Endothelial cell of umbilical vein (primary cell): ENCODE data around the gene CCDC88B. TPM values are rescaled to one million over a fixed set of nuclear protein-coding genes. Genes with fewer than 3 reads are reported as not detected.

Experiments
- BruUV-seq: library from RNA; stranded (reverse); fragments of 400-500 nt; replicated peaks from 2 replicates; lab custom pipeline; 2021; lab: Mats Ljungman, UMichigan
- CTCF ChIA-PET: fragments of 300-600, 350-600 bp; sonication (Branson Sonifier 250); formaldehyde crosslinking; loops from one replicate; lab custom pipeline; 2021; ENCODE audit warnings: antibody characterized with exemption, inconsistent platforms; lab: Charles Lee
- POLR2A ChIA-PET: fragments of 300-600, 350-600 bp; sonication (Branson Sonifier 250); formaldehyde crosslinking; loops from one replicate; lab custom pipeline; 2021; ENCODE audit warnings: antibody characterized with exemption, inconsistent platforms; lab: Charles Lee
- DNase-seq: peaks from one replicate; pipeline ENCODE4 v3.0.0-alpha.2; 2011; ENCODE audit warnings: low read depth, low spot score
- FAIRE-seq: peaks from 2 replicates; lab custom pipeline; 2011; peaks lifted over from hg19 to GRCh38; lab: Jason Lieb, UNC
- H2AFZ ChIP-seq: 2 replicates; pipeline ENCODE4 v1.6.0; 2012; ENCODE audit warnings: low read depth, low read length, control low read depth, inconsistent platforms
- H3K27ac ChIP-seq: 2 replicates; pipeline ENCODE4 v1.5.1; 2011; ENCODE audit warnings: low read depth, mild to moderate bottlenecking, control low read depth, low read length, moderate library complexity; ENCODE audit not compliant: insufficient read depth
- H3K27me3 ChIP-seq, 2 experiments: 2 replicates each; pipeline versions ENCODE4 v1.6.0 to v1.6.1; 2011; ENCODE audit warnings: low read length in 2 of 2, mixed read lengths in 1 of 2; ENCODE audit not compliant: control insufficient read depth in 2 of 2, insufficient read depth in 2 of 2
- H3K36me3 ChIP-seq, 2 experiments: 2 replicates in 1 of 2; 3 replicates in 1 of 2; pipeline ENCODE4 v1.5.1; 2011; ENCODE audit warnings: low read length in 2 of 2, mild to moderate bottlenecking in 1 of 2, moderate library complexity in 1 of 2; ENCODE audit not compliant: control insufficient read depth in 2 of 2, insufficient read depth in 2 of 2; ENCODE audit errors: extremely low read depth in 1 of 2
- H3K4me1 ChIP-seq: 3 replicates; pipeline ENCODE4 v1.5.1; 2011; ENCODE audit warnings: mild to moderate bottlenecking, low read length; ENCODE audit not compliant: control insufficient read depth, insufficient read depth; ENCODE audit errors: extremely low read depth
- H3K4me2 ChIP-seq: 2 replicates; pipeline ENCODE4 v1.6.1; 2011; ENCODE audit warnings: low read length, control low read depth, mixed read lengths; ENCODE audit not compliant: insufficient read depth
- H3K4me3 ChIP-seq, 3 experiments: fragments of 200-600 bp in 1 of 3; sonication (generic), shearing (Covaris generic) in 1 of 3; replicated peaks in 1 of 3; 2 replicates each; pipeline ENCODE4 v1.5.1; 2011 to 2016; ENCODE audit warnings: control low read depth in 3 of 3, low read length in 3 of 3, mild to moderate bottlenecking in 2 of 3, inconsistent platforms in 1 of 3, low read depth in 1 of 3, moderate library complexity in 1 of 3; ENCODE audit not compliant: insufficient read depth in 1 of 3
- H3K79me2 ChIP-seq: 2 replicates; pipeline ENCODE4 v1.6.0; 2012; ENCODE audit warnings: low read length, inconsistent platforms; ENCODE audit not compliant: control insufficient read depth, insufficient read depth
- H3K9ac ChIP-seq: replicated peaks from 2 replicates; pipeline ENCODE3; 2011; ENCODE audit warnings: low read length, control low read depth; ENCODE audit not compliant: insufficient read depth; ENCODE audit errors: extremely low read depth
- H3K9me1 ChIP-seq: replicated peaks from 3 replicates; pipeline ENCODE4 v1.6.0; 2011; ENCODE audit warnings: mild to moderate bottlenecking, low read length; ENCODE audit not compliant: control insufficient read depth, insufficient read depth; ENCODE audit errors: extremely low read depth
- H3K9me3 ChIP-seq: replicated peaks from 2 replicates; pipeline ENCODE4 v1.5.1; 2012; ENCODE audit warnings: low read length, inconsistent platforms; ENCODE audit not compliant: control insufficient read depth, insufficient read depth
- H4K20me1 ChIP-seq: replicated peaks from 2 replicates; pipeline ENCODE3; 2011; ENCODE audit warnings: mild to moderate bottlenecking, low read length; ENCODE audit not compliant: control insufficient read depth, insufficient read depth; ENCODE audit errors: extremely low read depth
- CTCF ChIP-seq, 2 donors: IDR thresholded peaks; 1 replicate in 1 of 2; 2 replicates in 1 of 2; pipeline ENCODE4 v1.5.1; 2011; ENCODE audit warnings: low read length in 2 of 2, mild to moderate bottlenecking in 2 of 2, moderate library complexity in 2 of 2, control low read depth in 1 of 2, inconsistent platforms in 1 of 2, low read depth in 1 of 2; ENCODE audit not compliant: insufficient read depth in 1 of 2; ENCODE audit errors: extremely low read depth in 1 of 2
- EZH2 ChIP-seq: IDR thresholded peaks from 2 replicates; pipeline ENCODE4 v1.6.1; 2012; ENCODE audit warnings: borderline replicate concordance, low read depth, mild to moderate bottlenecking, moderate library complexity, low read length, inconsistent platforms; ENCODE audit not compliant: severe bottlenecking
- FOS ChIP-seq: IDR thresholded peaks from 2 replicates; pipeline ENCODE4 v1.6.1; 2011; ENCODE audit warnings: mild to moderate bottlenecking, low read length, moderate library complexity, borderline replicate concordance; ENCODE audit not compliant: insufficient read depth
- GATA2 ChIP-seq: IDR thresholded peaks from 2 replicates; pipeline ENCODE4 v1.7.0; 2011; ENCODE audit warnings: low read depth, mild to moderate bottlenecking, moderate library complexity, mixed read lengths, low read length; ENCODE audit not compliant: insufficient read length, insufficient read depth
- JUN ChIP-seq: IDR thresholded peaks from 2 replicates; pipeline ENCODE4 v1.6.1; 2011; ENCODE audit warnings: borderline replicate concordance, low read depth; ENCODE audit not compliant: insufficient read length, insufficient read depth
- MYC ChIP-seq: IDR thresholded peaks from one replicate; pipeline ENCODE4 v1.6.1; 2011; ENCODE audit warnings: mild to moderate bottlenecking, low read depth, low read length
- POLR2A ChIP-seq: IDR thresholded peaks from 2 replicates; pipeline ENCODE4 v1.6.1; 2012; ENCODE audit warnings: low read depth, mild to moderate bottlenecking, control low read depth, low read length
- POLR2AphosphoS5 ChIP-seq: IDR thresholded peaks from 2 replicates; pipeline ENCODE4 v1.6.1; 2012; ENCODE audit warnings: low read depth, mild to moderate bottlenecking, control low read depth, low read length, moderate library complexity; ENCODE audit not compliant: insufficient read depth
- dilution Hi-C: fragments of 300-500 bp; cut with MboI; formaldehyde crosslinking; loops from one replicate; pipeline ENCODE4 v1.15.0; 2019; ENCODE audit warnings: low sequenced_read_pairs; ENCODE audit not compliant: extremely low pct_ligation_motif_present
- intact Hi-C: fragments of 100-400 bp; cut with micrococcal nuclease; formaldehyde crosslinking; loops from one replicate; pipeline ENCODE4 v1.10.0; 2022
- polyA plus RNA-seq, 4 experiments: library from polyadenylated mRNA; depleted of rRNA in 3 of 4; stranded (reverse) in 3 of 4; unstranded in 1 of 4; fragments of >200 nt; gene quantifications; 2 replicates each; pipeline versions ENCODE4 v1.2.1 to v1.2.3, GENCODE V29; 2011 to 2012; ENCODE audit warnings: missing spikeins in 1 of 4
- total RNA-seq: library from RNA; stranded (reverse); gene quantifications from 2 replicates; pipeline ENCODE4 v1.2.3, GENCODE V29; 2021
- TF ChIP-seq, protein P1 (sequence below): IDR thresholded peaks from 2 replicates; pipeline ENCODE4 v1.6.1; 2011; ENCODE audit not compliant: insufficient read depth, insufficient read length

Gene CCDC88B
- total and polyA plus RNA-seq, 2 donors (not counting 3 experiments of a cell fraction or from before 2014, with no cell fraction given), result 1.8 to 2.7 TPM

- Histone ChIP-seq H3K36me3 (no peaks in the 10 kb centered on the region), H3K9me3 (no peaks in the 10 kb centered on the region), H3K4me3 (no peak overlapping the region), H3K9ac (no peak overlapping the region), H2AFZ (no peak overlapping the region), H3K27ac (no peak overlapping the region), H3K9me1 (no peaks in the 10 kb centered on the region), H3K4me2 (no peak overlapping the region), H3K4me1 (no peaks in the 10 kb centered on the region), H3K27me3 (peaks cover 2% of the 10 kb centered on the region in 2 experiments), H3K79me2 (no peaks in the 10 kb centered on the region), H4K20me1 (no peaks in the 10 kb centered on the region)
- no peak for FAIRE-seq
- ChIA-PET CTCF (no interaction called here), POLR2A (no interaction called here)
- TF ChIP-seq, protein P1, sequence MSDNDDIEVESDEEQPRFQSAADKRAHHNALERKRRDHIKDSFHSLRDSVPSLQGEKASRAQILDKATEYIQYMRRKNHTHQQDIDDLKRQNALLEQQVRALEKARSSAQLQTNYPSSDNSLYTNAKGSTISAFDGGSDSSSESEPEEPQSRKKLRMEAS, result no peak
- TF ChIP-seq EZH2, result no peak
- no peak for TF ChIP-seq JUN
- TF ChIP-seq POLR2A, result no peak
- no peak for TF ChIP-seq POLR2AphosphoS5
- TF ChIP-seq CTCF (IDR thresholded peaks at IDR 0.05; ENCODE audit: extremely low read depth in 1 of 2, insufficient read depth in 1 of 2, low read depth in 1 of 2, low read length in 2 of 2), result no peak
- TF ChIP-seq FOS, result no peak
- TF ChIP-seq GATA2, result no peak
- TF ChIP-seq MYC, result no peak
- dilution Hi-C loops, result no loop called here
- intact Hi-C loops, result no loop called here
- BruUV-seq, result no TSS peak
- no peak for DNase-seq
Observed at GRCh38 chr11:64400667-64401066, 60.7 kb downstream of the CCDC88B start.
